Stimulated activated CD4-positive, alpha-beta T cell treated with anti-CD3 and anti-CD28 coated beads, Interleukin-12 subunit alpha, Interleukin-12 subunit beta, amount 100 ng/mL, for 4 hours (primary cell): Measurements from ENCODE around the gene ISG20L2.

Experiments used
- DNase-seq: peaks from one replicate; pipeline ENCODE4 v3.0.0-alpha.2; 2020

Gene ISG20L2

DNA sequence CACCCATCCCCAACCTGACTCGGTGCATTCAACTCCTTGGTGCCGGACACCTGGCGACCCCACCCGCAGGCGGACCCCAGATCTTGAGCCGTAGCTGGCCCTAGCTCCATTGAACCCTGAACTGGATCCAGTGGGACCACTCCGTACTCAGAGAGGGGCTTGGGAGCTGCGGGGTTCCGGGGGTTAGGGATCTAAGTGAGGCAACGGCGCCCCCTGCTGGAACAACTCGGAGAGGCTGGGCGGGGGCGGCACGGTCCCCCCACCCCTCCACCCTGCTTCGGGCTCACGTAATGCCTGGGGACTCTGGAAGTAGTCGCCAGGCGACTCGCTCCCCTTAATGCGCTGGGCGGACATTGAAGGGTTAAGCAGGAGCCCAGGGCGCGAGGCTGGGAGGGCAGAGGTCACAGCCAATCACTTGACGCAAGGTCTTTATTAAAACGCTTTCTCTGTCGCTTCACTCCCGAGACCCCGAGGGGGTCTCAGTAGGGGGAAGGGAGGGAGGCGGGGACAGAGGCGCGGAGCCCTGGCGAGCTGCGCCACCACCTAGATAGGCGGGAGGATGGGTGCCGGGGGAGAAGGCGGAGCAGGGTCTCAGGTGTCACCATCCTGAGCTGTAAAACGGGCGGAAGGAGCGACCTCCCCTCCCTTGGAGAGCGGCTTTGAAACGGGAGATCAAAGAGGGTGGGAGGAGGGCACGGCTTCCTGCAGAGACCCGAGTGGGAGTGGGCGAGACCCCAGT lies 22.5 kb downstream of the ISG20L2 start:
- DNase-seq: peak; percentile 74

DNA sequence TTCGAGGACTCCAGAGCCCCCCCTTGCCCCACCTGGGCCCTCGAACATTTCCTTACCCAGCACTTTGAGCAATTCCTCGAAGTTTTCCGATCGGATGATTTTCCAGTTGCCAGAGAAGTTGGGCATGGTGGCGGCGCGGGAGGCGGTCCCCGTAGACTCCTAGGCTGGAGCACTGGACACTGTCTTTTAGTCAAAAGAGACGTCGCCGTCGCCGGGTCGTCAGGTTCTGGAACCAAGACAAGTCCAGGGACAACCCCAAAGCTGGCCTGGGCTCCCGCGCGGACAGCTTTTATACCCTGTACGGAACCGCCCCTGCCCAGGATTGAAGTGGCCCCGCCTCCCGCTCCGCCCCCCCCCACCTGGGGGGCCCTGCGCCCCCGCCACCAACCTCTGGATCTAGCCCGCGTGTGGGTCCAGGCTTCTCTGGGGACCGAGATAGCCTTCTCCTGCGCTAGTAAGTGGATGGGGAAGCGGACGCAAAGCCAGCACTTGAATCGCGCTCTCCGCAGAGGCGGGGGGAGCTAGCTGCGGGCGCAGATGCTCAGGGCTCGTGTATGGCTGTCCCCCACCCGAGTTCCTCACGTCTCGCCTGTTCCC lies 23.1 kb downstream of the ISG20L2 start, which contains the start of gene CRABP2:
Gene CRABP2 (minus strand): TSS at position 263 of the 597 bp plus-strand sequence. CDS start 137 bp downstream, at position 126.
- peak; percentile 21 for DNase-seq

DNA sequence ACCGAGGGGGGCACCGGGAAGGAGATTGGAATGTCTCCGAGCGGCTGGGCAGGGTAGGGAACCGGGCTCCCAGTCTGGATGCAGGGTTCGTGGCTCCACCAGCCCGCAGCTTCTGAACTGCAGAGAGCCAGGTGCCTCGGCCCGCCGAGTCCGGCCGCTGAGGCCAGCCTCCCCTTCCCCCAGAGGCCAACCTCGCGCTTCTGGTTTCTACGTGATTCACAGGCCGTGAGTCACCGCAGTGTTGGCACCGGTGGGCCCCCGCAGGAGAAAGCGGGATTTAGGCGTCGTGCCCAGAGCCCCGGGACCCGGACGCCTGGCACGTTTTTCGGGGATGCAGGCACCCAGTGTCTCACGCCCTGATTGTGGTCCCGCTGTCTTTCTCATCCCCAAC lies 23.6 kb downstream of the ISG20L2 start:
- peak; percentile 45 for DNase-seq

DNA sequence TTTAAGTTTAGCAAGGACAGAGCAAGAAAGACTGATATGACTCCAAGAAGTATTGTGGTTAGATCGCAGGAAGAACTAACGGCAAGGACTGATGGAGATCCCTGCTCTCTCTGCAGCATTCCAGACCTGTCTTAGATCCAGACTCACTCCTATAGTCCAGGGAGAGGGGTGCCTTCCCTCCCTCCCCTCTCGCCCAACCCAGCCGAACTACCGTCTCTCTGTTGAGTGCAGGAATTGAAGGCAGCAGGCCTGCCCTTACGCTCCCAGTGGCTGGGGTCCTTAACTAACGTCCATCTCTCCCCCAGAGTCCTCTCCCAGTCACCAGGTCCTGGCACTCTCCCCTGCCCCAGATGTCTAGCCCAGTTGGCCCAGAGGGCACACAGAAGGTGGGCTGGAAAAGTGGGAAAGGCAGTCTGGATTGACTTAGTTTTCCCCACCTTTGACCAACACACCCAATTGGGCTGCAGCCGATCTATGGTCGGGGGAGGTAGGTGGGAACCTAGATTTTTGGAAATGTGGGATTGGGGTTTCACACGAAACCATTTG lies 24.3 kb downstream of the ISG20L2 start:
- no peak for DNase-seq

DNA sequence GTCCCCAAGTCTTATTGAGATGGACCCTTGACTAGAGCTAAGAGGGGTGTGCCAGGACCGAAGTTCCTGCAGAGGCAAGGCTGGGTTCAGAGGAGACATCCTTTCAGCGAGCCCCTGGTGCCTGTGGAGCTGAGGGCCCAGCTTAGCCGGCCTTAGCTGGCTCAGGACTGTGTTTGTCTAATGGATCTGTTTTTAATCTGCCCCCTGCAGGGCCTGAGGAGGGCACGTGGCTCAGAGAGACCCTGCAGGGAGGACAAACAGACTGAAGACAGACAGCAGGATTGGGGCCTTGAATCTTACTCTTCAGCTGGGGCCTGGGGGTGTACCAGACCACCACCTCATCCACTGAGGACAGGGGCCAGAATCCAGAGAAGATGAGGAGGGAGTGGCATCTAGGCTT lies 24.8 kb downstream of the ISG20L2 start:
- DNase-seq: no peak

DNA sequence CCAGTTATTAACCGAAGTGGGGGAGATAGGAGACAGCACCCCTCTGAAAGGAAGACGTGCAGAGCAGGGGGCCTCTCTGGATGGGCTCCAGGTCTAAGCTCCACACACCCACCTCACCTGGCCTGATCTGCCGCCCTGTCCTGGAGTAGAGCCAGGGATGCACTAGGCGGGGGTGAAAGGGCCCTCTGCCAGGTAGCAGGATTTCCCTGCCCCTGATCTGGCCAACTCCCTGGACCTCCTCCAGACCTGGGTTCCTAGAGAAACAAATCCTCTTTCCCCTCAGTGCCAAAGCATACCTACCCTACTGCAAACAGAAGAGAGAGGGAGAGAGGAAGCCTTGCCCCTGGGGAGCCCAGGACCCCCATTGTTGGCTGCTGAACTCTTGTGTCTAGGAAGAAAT lies 25.2 kb downstream of the ISG20L2 start:
- DNase-seq: no peak

DNA sequence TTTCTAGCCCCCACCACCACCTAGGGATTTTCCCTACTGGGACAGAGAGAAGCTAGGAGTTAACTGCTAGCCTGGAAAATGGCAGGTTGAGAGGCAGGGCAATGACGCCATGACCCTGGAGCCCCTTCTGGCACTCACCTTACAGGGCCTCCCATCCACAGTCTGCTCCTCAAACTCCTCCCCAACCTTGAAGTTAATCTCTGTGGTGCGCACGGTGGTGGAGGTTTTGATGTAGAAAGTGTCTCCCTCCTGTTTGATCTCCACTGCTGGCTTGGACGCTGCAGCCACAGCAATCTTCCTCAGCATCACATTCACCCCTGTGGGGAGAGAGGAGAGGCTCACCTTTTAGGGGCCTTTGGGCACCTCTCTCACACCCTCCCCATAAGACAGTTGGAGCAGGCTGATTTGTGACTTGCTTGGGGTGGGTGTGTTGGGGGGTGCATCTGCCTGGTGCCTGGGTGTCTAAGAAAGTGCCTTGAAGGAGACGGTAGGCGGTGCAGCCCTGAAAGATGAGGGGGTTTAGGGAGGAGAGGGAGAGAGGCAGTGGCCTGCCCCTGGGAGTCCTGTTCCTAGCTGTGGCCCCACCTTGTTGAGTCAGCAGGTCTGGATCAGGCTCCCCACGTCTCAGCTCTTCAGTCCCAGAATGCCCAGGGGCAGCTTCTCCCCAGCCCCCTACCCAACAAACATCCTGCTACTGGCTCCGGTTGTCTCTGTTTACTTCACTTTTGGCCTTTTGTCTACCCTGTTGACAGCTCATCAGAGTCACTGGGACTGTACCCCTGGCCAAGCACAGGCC lies 27.6 kb downstream of the ISG20L2 start:
- DNase-seq: no peak

DNA sequence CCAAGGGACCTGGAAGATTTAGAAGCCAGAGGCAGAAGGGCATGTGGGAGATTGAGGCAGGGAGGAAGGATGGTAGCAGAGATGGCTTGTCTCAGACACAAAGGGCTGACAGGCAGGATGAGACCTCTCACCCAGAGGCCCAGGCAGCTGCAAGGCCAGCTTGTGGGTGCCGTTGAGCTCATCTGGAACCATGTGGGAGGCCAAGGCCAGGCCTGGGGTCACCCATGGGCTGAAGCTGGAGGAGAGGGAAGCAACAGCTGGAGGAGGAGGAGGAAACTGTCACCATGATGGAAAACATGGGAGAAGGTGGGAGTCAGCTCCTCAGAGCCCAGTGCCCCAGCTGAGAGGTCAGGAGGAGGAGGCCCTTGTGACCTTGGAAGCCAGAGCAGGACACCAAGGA lies 29.6 kb downstream of the ISG20L2 start:
- DNase-seq: no peak

DNA sequence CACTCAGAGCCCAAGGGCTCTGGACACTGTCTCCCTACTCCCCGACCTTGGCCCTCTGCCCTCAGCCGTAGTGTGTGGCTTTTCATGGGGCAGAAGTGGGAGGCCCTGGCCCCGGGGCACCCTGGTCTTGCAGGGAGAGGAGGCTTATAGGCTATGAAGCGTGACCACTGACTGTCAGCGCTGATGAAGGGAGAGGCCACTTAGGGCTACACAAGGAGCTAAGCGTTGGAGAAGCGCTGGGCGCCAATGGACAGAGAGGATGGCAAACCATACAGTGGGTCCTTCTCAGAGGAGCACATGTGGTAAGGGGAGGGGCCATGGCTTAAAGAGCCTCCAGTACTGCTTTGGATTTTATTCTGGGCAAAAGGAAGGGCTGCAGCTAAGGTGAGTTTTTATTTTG lies 31.1 kb downstream of the ISG20L2 start:
- DNase-seq: no peak

DNA sequence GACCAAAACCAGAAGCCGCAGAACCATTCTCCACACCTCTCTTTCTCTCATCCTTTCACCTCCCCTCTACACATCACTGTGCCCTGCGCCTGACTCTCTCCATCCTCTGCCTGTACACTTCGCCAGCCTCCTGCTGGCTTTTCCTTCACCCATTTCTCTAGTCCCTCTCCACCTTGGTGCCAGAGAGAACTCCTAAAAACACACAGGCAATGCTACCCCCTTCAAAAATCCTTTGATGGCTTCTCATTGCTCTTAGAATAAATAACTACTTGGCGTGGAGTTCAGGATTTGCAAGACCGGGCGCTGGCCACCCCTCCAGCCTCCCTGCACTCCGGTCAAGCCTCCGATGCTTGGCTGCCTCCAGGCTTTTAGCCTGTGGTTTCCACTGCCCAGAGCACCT lies 31.8 kb downstream of the ISG20L2 start:
- no peak for DNase-seq

DNA sequence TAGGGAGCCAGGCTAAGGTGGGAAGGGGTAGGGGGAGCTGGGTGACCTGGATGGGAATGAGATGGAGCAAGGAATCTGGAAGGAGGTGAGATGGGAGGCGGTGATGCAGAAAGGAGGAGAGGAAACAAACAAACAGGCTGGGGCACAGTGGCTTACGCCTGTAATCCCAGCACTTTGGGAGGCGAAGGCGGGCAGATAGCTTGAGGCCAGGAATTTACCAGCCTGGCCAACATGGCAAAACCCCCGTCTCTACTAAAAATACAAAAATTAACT lies 33.9 kb downstream of the ISG20L2 start:
- DNase-seq: no peak

DNA sequence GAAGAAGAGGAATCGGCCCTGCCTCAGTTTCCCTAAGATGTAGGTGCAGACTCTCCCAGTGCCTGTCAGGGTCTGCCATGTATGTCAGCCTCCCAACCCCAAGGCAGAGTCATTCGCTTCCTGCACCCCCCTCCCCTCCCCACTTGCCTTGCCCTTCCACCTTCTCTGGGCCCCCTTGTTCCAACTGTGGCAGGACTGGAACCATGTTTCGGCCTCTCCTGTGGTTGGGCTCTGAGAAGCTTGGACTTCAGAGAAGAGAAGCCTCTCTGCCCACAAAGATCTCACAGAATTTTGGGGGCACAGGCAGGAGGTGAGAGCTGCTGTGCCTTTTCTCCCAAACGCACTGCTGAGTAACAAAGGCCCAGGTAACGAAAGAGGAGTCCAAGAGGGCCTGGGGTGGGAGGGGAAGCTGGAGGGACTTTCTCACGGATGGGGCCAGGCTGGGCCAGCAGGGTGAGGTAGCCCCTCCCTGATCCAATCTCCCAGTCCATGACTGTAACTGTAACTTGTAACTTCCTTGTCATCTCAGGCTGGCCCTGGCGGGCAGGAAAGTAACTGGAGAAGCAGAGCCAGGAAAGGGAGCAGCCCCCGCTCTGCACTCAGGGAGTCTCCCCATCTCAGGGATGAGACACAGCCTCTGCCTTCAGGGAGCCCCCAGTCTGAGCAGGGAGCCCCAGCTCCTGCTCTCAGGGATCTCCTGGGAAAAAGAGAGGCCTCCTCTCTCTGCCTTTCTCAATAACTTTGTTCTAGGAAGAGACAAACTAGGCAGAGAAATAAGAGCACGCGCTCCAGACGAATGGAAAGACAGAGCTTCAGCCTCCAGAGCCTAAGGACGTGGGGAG lies 34.5 kb downstream of the ISG20L2 start:
- DNase-seq: no peak

DNA sequence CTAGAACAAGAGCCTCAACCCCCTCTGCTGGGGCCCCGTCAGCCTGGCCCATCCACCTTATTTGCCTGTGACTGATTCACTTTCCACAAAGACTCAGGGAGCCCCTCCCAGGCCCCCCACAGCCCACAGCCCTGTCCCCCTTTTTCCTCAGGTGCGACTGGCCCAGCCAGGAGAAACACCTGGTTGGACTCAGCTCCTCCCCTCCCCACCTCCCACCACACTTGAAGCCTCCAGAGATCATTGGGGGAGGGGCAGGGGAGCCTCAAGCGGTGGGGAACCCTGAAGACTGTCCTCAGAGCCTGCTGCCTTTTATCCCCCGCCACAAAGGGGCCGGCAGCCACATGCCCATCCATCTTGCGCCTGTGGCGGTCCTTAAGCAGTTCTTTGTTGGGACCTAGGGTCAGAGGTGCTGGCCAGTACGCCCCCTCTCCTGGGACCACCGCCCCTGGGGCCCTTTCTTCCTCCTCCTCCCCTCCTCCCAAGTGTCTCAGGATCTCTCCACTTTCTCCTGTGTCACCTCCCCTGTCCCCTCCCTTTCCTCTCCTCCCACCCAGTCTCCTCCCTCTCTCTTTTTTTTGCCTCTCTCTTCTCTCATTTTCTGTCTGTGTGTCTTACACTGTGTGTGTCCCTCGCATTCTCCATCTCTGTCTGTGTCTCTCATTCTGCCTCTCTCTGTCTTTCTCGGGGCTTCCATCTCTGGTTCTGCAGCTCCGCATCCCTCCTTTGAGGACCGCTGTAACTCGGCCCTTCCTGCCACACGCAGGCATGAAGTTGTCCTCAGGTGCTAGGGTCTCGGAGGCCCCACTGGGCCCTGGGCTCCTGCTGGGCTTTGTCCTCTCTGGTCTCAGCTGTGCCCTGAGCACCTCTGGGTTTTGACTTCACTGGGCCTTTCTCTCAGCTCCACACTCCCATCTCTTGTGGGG lies 35.4 kb downstream of the ISG20L2 start:
- DNase-seq: no peak

DNA sequence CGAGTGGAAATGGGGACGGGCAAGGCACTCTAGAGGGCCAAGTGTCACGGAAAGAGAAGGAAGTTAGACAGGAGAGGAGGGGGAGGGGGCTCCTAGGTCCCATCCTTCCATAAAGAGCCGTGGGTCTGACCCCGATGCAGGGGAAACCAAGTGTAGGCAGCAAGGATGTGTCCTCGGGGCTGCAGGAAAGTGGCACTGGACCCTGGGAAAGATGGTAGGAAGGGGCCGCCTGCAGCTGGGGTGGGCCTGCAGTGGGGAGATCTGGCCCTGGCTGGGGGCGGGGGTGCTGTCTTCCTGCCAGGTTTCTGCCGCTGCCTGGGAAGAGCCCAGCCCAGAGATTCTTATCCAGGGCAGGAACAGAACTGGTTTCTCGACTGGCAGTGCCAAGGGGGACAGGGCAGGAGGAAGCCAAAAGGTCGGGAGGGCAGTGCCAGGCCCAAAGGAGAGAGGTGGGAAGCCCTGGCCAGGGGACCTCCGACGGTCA lies 36.1 kb downstream of the ISG20L2 start:
- DNase-seq: no peak

DNA sequence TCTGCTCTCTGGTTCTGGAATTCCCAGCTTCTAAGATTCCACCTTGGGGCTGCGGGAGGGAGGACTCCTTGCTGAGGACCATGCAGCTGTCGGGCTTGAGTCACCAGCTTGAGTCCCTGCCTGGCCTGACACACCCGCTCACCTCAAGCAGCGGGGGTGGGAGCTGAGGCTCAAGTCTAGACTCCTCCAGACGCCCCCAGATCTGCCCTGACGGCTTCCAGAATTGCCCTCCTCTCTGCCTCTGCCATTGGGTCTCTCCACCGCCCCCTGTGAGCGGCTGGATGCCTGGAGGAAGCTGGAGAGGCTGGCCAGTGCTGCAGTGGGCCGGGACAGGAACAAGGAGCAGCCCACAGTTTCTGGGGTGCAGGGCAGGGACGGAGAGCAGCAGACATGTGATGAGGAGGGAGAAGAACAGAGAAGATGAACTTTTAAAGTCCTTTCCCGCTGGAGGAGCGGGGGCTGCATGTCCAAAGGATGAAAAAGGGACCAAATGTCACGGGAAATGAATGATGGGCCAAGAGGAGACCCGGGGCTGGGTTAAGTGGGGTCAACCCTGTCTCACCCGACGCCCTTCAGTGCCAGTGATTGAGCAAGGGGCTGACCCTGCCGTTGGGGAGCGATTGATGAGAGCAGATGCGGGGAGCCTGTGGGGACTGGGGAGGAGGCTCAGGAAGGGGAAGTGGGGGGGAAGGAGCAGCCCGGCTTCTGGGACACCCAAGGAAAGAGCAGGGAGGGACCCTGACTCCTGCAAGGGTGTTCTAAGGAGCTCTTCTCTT lies 36.7 kb downstream of the ISG20L2 start:
- DNase-seq: no peak

DNA sequence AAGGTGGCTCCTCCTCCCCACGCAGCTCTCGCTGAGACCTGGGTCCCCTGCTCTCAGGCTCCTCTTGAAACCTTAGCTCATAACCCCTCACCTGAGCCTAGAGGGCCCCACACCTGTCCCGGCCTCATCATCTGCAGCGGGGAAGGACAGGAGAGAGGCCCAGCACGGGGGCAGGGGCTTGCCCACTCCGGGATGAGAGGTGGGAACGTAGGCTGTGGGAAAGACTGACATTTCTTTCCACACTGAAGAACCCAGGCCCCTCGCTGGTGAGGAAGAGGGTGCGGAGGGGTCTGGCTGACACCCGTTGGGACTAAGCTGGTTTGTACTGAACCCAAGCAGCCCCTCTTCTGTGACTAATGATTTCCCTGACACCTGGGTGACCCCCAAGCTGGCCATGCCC lies 37.4 kb downstream of the ISG20L2 start:
- DNase-seq: no peak

DNA sequence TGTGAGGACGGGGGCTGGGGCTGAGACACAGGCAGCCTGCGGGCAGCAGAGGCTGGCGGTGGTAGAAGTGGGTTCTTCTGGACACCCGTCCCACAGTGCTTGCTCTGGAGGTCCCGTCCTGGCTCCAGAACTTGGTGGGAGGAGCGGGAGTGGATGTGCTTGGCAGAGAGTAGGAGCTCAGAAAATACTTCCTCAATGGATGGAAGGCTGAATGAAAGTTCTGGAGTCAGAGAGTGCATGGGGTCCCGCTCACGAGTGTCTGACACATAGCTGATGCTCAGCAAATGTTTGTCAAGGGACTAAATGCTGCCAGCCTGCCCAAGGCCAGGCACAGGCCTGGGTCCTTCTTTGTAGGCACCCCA lies 37.9 kb downstream of the ISG20L2 start:
- no peak for DNase-seq

DNA sequence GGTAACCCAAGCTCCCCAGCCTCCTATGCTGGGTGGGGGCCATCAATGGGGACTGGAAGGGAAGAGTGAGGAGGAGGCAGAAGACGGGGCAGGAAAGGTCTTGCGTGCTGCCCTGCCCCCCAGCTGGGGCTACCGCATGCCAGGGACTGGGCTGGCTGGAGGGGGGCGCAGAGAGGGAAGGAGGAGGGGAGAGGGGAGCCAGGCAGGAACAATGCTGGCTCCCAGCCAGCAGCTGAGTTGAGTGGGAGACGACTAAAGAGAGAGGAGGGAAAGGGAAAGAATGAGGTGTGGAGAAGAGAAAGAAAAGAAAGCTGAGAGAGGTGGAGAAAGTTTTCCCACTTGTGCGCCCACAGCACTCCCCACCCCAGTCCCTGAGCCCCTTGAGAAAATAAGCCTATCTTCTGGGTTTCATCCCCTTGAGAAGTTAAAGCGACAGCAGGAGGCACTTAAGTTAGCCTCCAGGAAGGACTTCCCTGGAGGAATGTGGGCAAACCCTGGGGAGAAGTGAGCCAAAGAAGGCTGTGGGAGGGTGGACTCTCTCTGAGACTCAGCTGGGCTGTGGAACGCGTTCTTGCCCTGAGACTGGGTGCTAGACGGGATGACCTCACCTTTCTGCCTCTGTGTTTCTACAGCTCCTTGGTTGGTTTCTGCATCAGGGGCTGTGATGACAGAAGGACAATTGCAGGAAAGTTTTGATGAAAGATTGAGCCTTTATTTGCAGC lies 38.5 kb downstream of the ISG20L2 start:
- DNase-seq: no peak

DNA sequence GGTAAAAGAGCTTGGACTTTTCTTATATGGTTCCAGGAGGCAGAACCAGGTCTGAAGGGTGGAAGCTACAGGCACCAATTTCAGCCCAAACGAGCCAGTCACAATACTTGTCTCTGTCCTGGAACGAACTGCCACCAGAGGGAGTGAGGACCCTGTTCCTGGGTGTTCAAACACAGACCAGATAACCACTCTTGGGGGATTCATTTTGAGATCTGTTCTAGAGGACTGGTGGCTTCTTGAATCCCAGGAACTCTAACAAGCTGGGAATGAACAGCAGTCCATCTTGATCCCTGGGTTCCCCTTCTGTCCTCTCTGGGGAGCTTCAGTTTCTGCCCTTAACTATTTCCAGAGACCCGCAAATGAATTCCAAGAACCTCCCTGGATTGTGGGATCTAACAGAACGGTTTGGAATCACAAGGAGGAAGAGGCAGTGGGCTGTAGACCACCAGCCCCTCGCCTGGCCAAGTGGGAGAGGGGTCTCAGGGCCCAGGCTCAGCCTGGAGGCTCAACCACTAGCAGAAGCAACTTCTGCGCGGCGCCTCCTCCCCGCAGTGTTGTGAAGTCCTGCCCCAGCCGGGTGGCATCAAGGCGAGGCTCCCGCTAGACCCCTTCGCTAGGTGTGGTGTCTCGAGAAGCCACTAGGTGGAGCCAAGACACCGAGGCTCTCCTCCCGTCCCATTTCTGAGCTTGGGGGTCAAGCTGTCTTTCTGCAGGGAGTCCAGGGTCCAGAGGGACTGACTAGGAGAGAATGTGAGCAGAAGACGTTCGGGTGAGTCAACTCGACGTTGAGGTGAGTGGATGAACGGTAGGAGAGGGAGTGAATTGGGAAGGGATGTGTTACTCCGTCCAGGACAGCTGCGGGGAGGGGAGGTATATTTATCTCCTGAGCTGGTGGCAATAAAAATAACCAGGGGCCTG lies 39.3 kb downstream of the ISG20L2 start:
- DNase-seq: peak; percentile 70
